Mesenchymal stem cell (in vitro differentiated cells and primary cell): ENCODE data around the gene POLR3H.
A peak's percentile ranks its signal among the peaks of the same experiment; 100 is the strongest.

Experiments used
- DNase-seq: peaks from one replicate; pipeline ENCODE4 v3.0.0-alpha.2; 2013
- H2AFZ ChIP-seq: one replicate; pipeline ENCODE4 v1.6.1; 2013; ENCODE audit warnings: low read depth, mild to moderate bottlenecking, control low read depth, inconsistent platforms, low read length, moderate library complexity
- H2AK5ac ChIP-seq: 2 replicates; pipeline ENCODE4 v1.6.1; 2013; ENCODE audit warnings: low read length, moderate library complexity, mild to moderate bottlenecking, inconsistent platforms; ENCODE audit not compliant: severe bottlenecking
- H2BK120ac ChIP-seq: one replicate; pipeline ENCODE4 v1.6.1; 2013; ENCODE audit warnings: low read depth, mild to moderate bottlenecking, inconsistent platforms, low read length, moderate library complexity
- H2BK12ac ChIP-seq, 2 experiments: one replicate each; pipeline ENCODE4 v1.6.1; 2013; ENCODE audit warnings: inconsistent platforms in 2 of 2, low read length in 2 of 2, mild to moderate bottlenecking in 2 of 2, moderate library complexity in 2 of 2, control low read depth in 1 of 2
- H2BK15ac ChIP-seq: one replicate; pipeline ENCODE4 v1.6.1; 2013; ENCODE audit warnings: mild to moderate bottlenecking, low read depth, inconsistent platforms; ENCODE audit not compliant: poor library complexity, severe bottlenecking
- H2BK5ac ChIP-seq: 2 replicates; pipeline ENCODE4 v1.6.1; 2013; ENCODE audit warnings: low read depth, mild to moderate bottlenecking, low read length, control low read depth, inconsistent platforms; ENCODE audit not compliant: poor library complexity, severe bottlenecking
- H3K14ac ChIP-seq, 2 experiments: one replicate each; pipeline ENCODE4 v1.6.1; 2013; ENCODE audit warnings: inconsistent platforms in 2 of 2, low read length in 2 of 2, control low read depth in 1 of 2, mild to moderate bottlenecking in 1 of 2, moderate library complexity in 1 of 2
- H3K18ac ChIP-seq, 2 experiments: one replicate each; pipeline ENCODE4 v1.6.1; 2013; ENCODE audit warnings: inconsistent platforms in 2 of 2, low read length in 2 of 2, control low read depth in 1 of 2, low read depth in 1 of 2, mild to moderate bottlenecking in 1 of 2
- H3K23ac ChIP-seq, 2 experiments: one replicate each; pipeline ENCODE4 v1.6.1; 2013; ENCODE audit warnings: inconsistent platforms in 2 of 2, low read length in 2 of 2, mild to moderate bottlenecking in 2 of 2, moderate library complexity in 2 of 2, control low read depth in 1 of 2
- H3K27ac ChIP-seq: 2 replicates; pipeline ENCODE4 v1.5.1; 2013; ENCODE audit warnings: mild to moderate bottlenecking, moderate library complexity, low read length, control low read depth, inconsistent platforms; ENCODE audit not compliant: poor library complexity, severe bottlenecking
- H3K27me3 ChIP-seq, 2 experiments: 2 replicates each; pipeline versions ENCODE4 v1.6.1 to v1.7.0; 2013; ENCODE audit warnings: low read length in 2 of 2, mild to moderate bottlenecking in 2 of 2, moderate library complexity in 2 of 2, control low read depth in 1 of 2, inconsistent platforms in 1 of 2; ENCODE audit not compliant: control insufficient read depth in 1 of 2, insufficient read depth in 1 of 2
- H3K36me3 ChIP-seq, 2 experiments: 2 replicates each; pipeline versions ENCODE4 v1.6.1 to v1.7.0; 2013; ENCODE audit warnings: low read length in 2 of 2, control low read depth in 1 of 2, inconsistent platforms in 1 of 2, low read depth in 1 of 2, mild to moderate bottlenecking in 1 of 2; ENCODE audit not compliant: insufficient read depth in 2 of 2, control insufficient read depth in 1 of 2
- H3K4ac ChIP-seq, 2 experiments: one replicate each; pipeline ENCODE4 v1.6.1; 2013; ENCODE audit warnings: inconsistent platforms in 2 of 2, low read length in 2 of 2, mild to moderate bottlenecking in 2 of 2, moderate library complexity in 2 of 2, control low read depth in 1 of 2, low read depth in 1 of 2
- H3K4me1 ChIP-seq: 2 replicates; pipeline ENCODE4 v1.6.1; 2013; ENCODE audit warnings: low read depth, low read length, control low read depth; ENCODE audit not compliant: control insufficient read depth, insufficient read depth
- H3K4me2 ChIP-seq: 2 replicates; pipeline ENCODE4 v1.6.1; 2013; ENCODE audit warnings: low read length, mild to moderate bottlenecking, inconsistent platforms; ENCODE audit not compliant: poor library complexity, severe bottlenecking
- H3K4me3 ChIP-seq, 2 experiments: 2 replicates each; pipeline versions ENCODE4 v1.5.1 to v1.7.0; 2013; ENCODE audit warnings: low read length in 2 of 2, mild to moderate bottlenecking in 2 of 2, control low read depth in 1 of 2, low read depth in 1 of 2; ENCODE audit not compliant: insufficient read depth in 1 of 2
- H3K79me1 ChIP-seq: replicated peaks from 2 replicates; pipeline ENCODE4 v1.6.1; 2013; ENCODE audit warnings: mild to moderate bottlenecking, control low read depth, low read length, inconsistent platforms; ENCODE audit not compliant: poor library complexity, severe bottlenecking
- H3K9ac ChIP-seq: 2 replicates; pipeline ENCODE4 v1.7.0; 2013; ENCODE audit warnings: mild to moderate bottlenecking, low read length, moderate library complexity
- H3K9me3 ChIP-seq: 2 replicates; pipeline ENCODE4 v1.7.0; 2013; ENCODE audit warnings: mild to moderate bottlenecking, low read length; ENCODE audit not compliant: control insufficient read depth
- H4K8ac ChIP-seq: one replicate; pipeline ENCODE4 v1.6.1; 2013; ENCODE audit warnings: inconsistent platforms, mild to moderate bottlenecking, low read length, moderate library complexity
- H4K91ac ChIP-seq: one replicate; pipeline ENCODE4 v1.6.1; 2013; ENCODE audit warnings: mild to moderate bottlenecking, low read length, inconsistent platforms
- WGBS: methylation state at CpG from one replicate; pipeline ENCODE4 v1.1.7; 2013; ENCODE audit warnings: mixed read lengths; 5-methylcytosine and 5-hydroxymethylcytosine counted together

The POLR3H gene

DNA sequence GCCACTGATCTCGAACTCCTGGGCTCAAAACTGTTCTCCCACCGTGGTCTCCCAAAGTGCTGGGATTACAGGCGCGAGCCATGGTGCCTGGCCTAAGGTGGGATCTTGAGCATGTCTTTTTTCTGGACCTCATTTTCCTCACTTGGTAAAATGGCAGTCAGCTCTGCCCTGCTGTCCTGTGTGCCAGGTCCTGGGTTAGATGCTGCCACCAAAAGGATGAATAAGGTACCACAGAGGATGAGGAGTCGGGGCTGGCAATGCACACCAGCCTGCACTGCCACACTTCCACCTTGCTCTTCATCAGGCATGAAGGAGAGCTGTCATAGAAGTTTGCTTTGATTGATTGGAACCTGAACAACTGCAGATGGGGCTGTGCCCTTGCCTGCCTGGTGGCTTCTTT lies 43.1 kb downstream of the POLR3H start:
- H2BK15ac ChIP-seq: no peak overlapping the region
- H2BK5ac ChIP-seq: no peak overlapping the region
- no peak overlapping the region for H3K27ac ChIP-seq
- no peaks in the 10 kb centered on the region for H3K27me3 ChIP-seq
- H3K9ac ChIP-seq: no peak overlapping the region
- H3K18ac ChIP-seq: no peak overlapping the region
- no peak overlapping the region for H3K14ac ChIP-seq
- H3K23ac ChIP-seq: no peak overlapping the region
- peaks cover 37% of the 10 kb centered on the region for H3K79me1 ChIP-seq
- H4K91ac ChIP-seq: no peak overlapping the region
- no peak overlapping the region for H2AFZ ChIP-seq
- no peak overlapping the region for H3K4ac ChIP-seq
- no peak for DNase-seq
- H2AK5ac ChIP-seq: no peak overlapping the region
- H2BK120ac ChIP-seq: no peak overlapping the region
- no peak overlapping the region for H2BK12ac ChIP-seq
- peaks cover 2% of the 10 kb centered on the region for H3K4me1 ChIP-seq
- H4K8ac ChIP-seq: no peak overlapping the region
- H3K36me3 ChIP-seq: peaks cover 37 to 43% of the 10 kb centered on the region in 2 experiments
- WGBS: 96% methylated on average over 4 of the region's 5 CpGs
- H3K4me2 ChIP-seq: no peak overlapping the region
- no peaks in the 10 kb centered on the region for H3K9me3 ChIP-seq
- H3K4me3 ChIP-seq: no peak overlapping the region

DNA sequence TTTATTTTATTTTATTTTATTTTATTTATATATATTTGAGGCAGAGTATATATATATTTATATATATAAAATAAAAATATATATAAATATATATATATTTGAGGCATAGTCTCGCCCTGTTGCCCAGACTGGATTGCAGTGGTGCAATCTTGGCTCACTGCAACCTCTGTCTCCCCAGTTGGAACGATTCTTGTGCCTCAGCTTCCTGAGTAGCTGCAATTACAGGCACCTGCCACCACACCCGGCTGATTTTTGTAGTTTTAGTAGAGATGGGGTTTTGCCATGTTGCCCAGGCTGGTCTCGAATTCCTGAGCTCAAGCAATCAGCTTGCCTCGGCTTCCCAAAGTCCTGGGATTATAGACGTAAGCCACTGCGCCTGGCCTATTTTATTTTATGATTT lies 44.0 kb downstream of the POLR3H start:
- Histone ChIP-seq H4K8ac (no peak overlapping the region), H3K4me3 (no peak overlapping the region), H3K23ac (no peak overlapping the region), H2BK120ac (no peak overlapping the region), H3K14ac (no peak overlapping the region), H3K36me3 (peaks cover 37 to 41% of the 10 kb centered on the region in 2 experiments), H2AK5ac (no peak overlapping the region), H4K91ac (no peak overlapping the region), H3K27me3 (no peaks in the 10 kb centered on the region), H2BK15ac (no peak overlapping the region), H3K27ac (no peak overlapping the region), H3K4me1 (peaks cover 2% of the 10 kb centered on the region), H2BK12ac (no peak overlapping the region), H2AFZ (no peak overlapping the region), H3K9me3 (no peaks in the 10 kb centered on the region), H3K4me2 (no peak overlapping the region), H3K9ac (no peak overlapping the region), H3K79me1 (peaks cover 36% of the 10 kb centered on the region), H3K4ac (no peak overlapping the region), H2BK5ac (no peak overlapping the region), H3K18ac (no peak overlapping the region)
- no peak for DNase-seq
- WGBS: 99% methylated on average over 6 of the region's 7 CpGs

DNA sequence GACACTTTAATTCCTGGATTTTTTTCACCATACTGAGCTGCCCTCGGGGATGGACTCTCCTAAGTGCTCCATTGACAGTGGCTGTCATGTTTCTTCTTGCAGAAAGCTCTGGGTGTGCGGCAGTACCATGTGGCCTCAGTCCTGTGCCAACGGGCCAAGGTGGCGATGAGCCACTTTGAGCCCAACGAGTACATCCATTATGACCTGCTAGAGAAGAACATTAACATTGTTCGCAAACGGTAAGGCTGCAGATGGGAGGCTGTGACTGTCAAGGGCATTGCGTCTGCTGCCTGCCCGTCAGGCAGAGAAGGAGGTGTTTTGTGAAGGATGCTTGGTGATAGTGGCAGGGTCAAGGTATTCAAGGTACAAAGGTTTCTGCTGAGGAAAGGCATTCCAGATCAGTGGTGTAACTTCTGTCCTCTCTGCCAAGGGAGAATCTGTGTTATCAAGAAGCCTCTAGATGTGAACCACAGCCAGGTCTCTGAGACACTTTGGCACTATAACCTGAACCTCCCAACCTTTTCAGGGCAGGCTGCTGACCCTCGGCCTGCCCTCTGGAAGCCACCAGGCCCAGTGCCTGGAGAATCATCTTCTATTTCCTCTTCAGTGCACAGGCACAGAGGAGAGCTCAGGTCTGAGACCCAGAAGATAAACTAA lies 44.5 kb downstream of the POLR3H start:
- no peak overlapping the region for H2BK5ac ChIP-seq
- no peak overlapping the region for H3K9ac ChIP-seq
- no peak overlapping the region for H2AK5ac ChIP-seq
- H4K8ac ChIP-seq: no peak overlapping the region
- no peak overlapping the region for H3K23ac ChIP-seq
- H2AFZ ChIP-seq: no peak overlapping the region
- H3K4ac ChIP-seq: no peak overlapping the region
- peaks cover 37 to 45% of the 10 kb centered on the region in 2 experiments for H3K36me3 ChIP-seq
- H3K27me3 ChIP-seq: no peaks in the 10 kb centered on the region
- no peak overlapping the region for H2BK120ac ChIP-seq
- no peak overlapping the region for H3K4me3 ChIP-seq
- no peaks in the 10 kb centered on the region for H3K9me3 ChIP-seq
- DNase-seq: no peak
- H4K91ac ChIP-seq: peak overlapping the region; percentile 11
- no peak overlapping the region for H2BK15ac ChIP-seq
- H3K14ac ChIP-seq: no peak overlapping the region
- WGBS: 97% methylated on average over 10 of the region's 10 CpGs
- H2BK12ac ChIP-seq: no peak overlapping the region
- no peak overlapping the region for H3K27ac ChIP-seq
- H3K18ac ChIP-seq: no peak overlapping the region
- no peak overlapping the region for H3K4me2 ChIP-seq
- H3K4me1 ChIP-seq: peaks cover 2% of the 10 kb centered on the region
- H3K79me1 ChIP-seq: peaks cover 39% of the 10 kb centered on the region

DNA sequence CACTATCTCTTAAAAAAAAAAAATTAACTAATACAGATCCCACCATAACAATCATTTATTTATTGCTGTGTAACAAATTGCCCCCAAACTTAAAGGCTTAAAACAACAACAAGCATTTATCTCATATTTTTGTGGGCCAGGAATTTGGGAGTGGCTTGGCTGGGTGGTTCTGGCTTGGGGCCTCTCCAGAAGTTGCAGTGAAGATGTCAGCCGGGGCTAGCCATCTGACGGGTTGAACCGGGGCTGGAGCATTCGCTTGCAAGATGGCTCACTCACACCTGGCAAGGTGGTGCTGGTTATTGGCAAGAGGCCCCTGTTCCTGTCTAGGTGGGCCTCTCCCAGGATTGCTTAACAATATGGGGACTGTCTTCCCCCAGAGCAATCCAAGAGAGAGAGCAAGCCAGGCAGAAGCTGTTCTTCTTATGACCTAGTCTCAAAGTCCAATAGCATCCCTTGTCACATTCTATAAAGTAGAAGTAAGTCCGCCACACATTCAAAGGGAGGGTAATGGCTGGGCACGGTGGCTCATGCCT lies 45.9 kb downstream of the POLR3H start:
- Histone ChIP-seq H2BK12ac (no peak overlapping the region), H3K4me1 (peaks cover 2% of the 10 kb centered on the region), H3K79me1 (peaks cover 41% of the 10 kb centered on the region), H3K9ac (no peak overlapping the region), H2BK5ac (no peak overlapping the region), H3K4me2 (no peak overlapping the region), H4K8ac (no peak overlapping the region), H3K36me3 (peaks cover 33 to 36% of the 10 kb centered on the region in 2 experiments), H2AK5ac (no peak overlapping the region), H2AFZ (no peak overlapping the region), H2BK15ac (no peak overlapping the region), H2BK120ac (no peak overlapping the region), H4K91ac (no peak overlapping the region), H3K4ac (no peak overlapping the region), H3K18ac (no peak overlapping the region), H3K9me3 (no peaks in the 10 kb centered on the region), H3K27me3 (no peaks in the 10 kb centered on the region), H3K27ac (no peak overlapping the region), H3K23ac (no peak overlapping the region), H3K14ac (no peak overlapping the region), H3K4me3 (no peak overlapping the region)
- 96% methylated on average over 6 of the region's 6 CpGs for WGBS
- no peak for DNase-seq
